Esophagus muscularis mucosa (tissue), 4 donors: ENCODE measurements around the gene PKM. TPM values are rescaled to one million over a fixed set of nuclear protein-coding genes. Genes with fewer than 3 reads are reported as not detected.

Source experiments
- DNase-seq: peaks from one replicate; pipeline ENCODE4 v3.0.0-alpha.2; 2017; ENCODE audit errors: extremely low spot score
- H3K27ac ChIP-seq, 4 donors: fragments of 200-600 bp; sonication (generic); replicated peaks in 1 of 4; 1 replicate in 3 of 4; 2 replicates in 1 of 4; pipeline ENCODE4 v1.5.1; 2016 to 2019; ENCODE audit warnings: mild to moderate bottlenecking in 1 of 4
- H3K27me3 ChIP-seq, 4 donors: fragments of 200-600 bp; sonication (generic); one replicate each; pipeline versions ENCODE4 v1.5.1 to v1.6.0; 2016 to 2019
- H3K36me3 ChIP-seq, 4 donors: fragments of 200-600 bp; sonication (generic); one replicate each; pipeline ENCODE4 v1.5.1; 2016 to 2019
- H3K4me1 ChIP-seq, 4 donors: fragments of 200-600 bp; sonication (generic); one replicate each; pipeline ENCODE4 v1.5.1; 2016 to 2019
- H3K4me3 ChIP-seq, 4 donors: fragments of 200-600 bp; sonication (generic); 1 replicate in 2 of 4; 2 replicates in 2 of 4; pipeline ENCODE4 v1.5.1; 2016 to 2019; ENCODE audit warnings: mild to moderate bottlenecking in 4 of 4, moderate library complexity in 1 of 4
- H3K9me3 ChIP-seq, 4 donors: fragments of 200-600 bp; sonication (generic); 1 replicate in 3 of 4; 2 replicates in 1 of 4; pipeline ENCODE4 v1.5.1; 2016 to 2019
- EP300 ChIP-seq: sonication (generic); formaldehyde crosslinking; IDR thresholded peaks from one replicate; pipeline ENCODE4 v1.6.1; 2017; ENCODE audit warnings: antibody characterized with exemption
- POLR2A ChIP-seq: fragments of 450-650 bp; IDR thresholded peaks from one replicate; pipeline ENCODE4 v1.6.1; 2017; ENCODE audit warnings: antibody characterized with exemption, moderate library complexity, mild to moderate bottlenecking, low read depth
- POLR2AphosphoS5 ChIP-seq, 2 donors: sonication (generic); formaldehyde crosslinking; IDR thresholded peaks; one replicate each; pipeline ENCODE4 v1.6.1; 2017; ENCODE audit warnings: antibody characterized with exemption in 2 of 2
- WGBS: methylation state at CpG from one replicate; pipeline ENCODE4 v1.1.5; 2018; 5-methylcytosine and 5-hydroxymethylcytosine counted together
- intact Hi-C: fragments of 100-400 bp; cut with DNase I; formaldehyde crosslinking; loops from one replicate; pipeline ENCODE4 v1.15.1; 2023
- total RNA-seq, 4 donors: library from RNA; depleted of rRNA; stranded (reverse); fragments of >200 nt; gene quantifications; one replicate each; pipeline versions ENCODE4 v1.1.0 to v1.2.1, GENCODE V29; 2016
- TF ChIP-seq, protein P1 (sequence below), 3 experiments: fragments of 200-600 bp in 2 of 3; fragments of 450-650 bp in 1 of 3; sonication (generic) in 2 of 3; IDR thresholded peaks; one replicate each; pipeline ENCODE4 v1.5.1; 2017 to 2019; ENCODE audit warnings: antibody characterized with exemption in 3 of 3, mild to moderate bottlenecking in 2 of 3, moderate library complexity in 1 of 3

Gene PKM
- total RNA-seq, 4 donors from 2014 or later, result 392 to 605 (median 482) TPM

DNA sequence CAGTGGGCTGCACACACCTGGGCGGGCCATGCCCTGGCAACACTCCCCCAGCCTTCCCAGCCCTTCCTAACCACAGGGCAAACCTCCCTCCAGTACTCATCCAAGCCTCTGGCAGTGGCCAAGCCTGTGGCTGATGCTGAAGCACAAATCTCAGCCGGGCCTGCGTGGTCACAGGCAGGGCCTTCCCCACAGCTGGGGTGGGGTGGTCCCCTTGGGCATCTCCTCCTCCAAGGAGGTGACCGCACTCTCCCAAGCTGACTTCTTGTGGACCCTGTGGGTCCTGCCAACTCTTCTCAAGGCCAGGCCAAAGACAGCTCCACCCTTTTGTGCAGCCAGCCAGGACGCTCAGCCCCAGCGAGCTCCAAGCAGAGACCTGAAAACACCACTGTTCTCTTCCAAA is 54.8 kb downstream of the PKM start:
- intact Hi-C loops, result no loop called here
- Histone ChIP-seq H3K4me1 (peaks cover 6 to 28% (median 17%) of the 10 kb centered on the region in 4 donors), H3K36me3 (no peaks in the 10 kb centered on the region), H3K4me3 (no peak overlapping the region), H3K27ac (no peak overlapping the region), H3K9me3 (no peaks in the 10 kb centered on the region), H3K27me3 (peaks cover 0 to 36% (median 2%) of the 10 kb centered on the region in 4 donors)
- no peak for TF ChIP-seq POLR2A
- TF ChIP-seq EP300, result no peak
- TF ChIP-seq, protein P1, sequence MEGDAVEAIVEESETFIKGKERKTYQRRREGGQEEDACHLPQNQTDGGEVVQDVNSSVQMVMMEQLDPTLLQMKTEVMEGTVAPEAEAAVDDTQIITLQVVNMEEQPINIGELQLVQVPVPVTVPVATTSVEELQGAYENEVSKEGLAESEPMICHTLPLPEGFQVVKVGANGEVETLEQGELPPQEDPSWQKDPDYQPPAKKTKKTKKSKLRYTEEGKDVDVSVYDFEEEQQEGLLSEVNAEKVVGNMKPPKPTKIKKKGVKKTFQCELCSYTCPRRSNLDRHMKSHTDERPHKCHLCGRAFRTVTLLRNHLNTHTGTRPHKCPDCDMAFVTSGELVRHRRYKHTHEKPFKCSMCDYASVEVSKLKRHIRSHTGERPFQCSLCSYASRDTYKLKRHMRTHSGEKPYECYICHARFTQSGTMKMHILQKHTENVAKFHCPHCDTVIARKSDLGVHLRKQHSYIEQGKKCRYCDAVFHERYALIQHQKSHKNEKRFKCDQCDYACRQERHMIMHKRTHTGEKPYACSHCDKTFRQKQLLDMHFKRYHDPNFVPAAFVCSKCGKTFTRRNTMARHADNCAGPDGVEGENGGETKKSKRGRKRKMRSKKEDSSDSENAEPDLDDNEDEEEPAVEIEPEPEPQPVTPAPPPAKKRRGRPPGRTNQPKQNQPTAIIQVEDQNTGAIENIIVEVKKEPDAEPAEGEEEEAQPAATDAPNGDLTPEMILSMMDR (IDR thresholded peaks at IDR 0.05), result no peak
- TF ChIP-seq POLR2AphosphoS5 (IDR thresholded peaks at IDR 0.05), result no peak
- 78% methylated on average over 6 of the region's 6 CpGs for WGBS
- no peak for DNase-seq

DNA sequence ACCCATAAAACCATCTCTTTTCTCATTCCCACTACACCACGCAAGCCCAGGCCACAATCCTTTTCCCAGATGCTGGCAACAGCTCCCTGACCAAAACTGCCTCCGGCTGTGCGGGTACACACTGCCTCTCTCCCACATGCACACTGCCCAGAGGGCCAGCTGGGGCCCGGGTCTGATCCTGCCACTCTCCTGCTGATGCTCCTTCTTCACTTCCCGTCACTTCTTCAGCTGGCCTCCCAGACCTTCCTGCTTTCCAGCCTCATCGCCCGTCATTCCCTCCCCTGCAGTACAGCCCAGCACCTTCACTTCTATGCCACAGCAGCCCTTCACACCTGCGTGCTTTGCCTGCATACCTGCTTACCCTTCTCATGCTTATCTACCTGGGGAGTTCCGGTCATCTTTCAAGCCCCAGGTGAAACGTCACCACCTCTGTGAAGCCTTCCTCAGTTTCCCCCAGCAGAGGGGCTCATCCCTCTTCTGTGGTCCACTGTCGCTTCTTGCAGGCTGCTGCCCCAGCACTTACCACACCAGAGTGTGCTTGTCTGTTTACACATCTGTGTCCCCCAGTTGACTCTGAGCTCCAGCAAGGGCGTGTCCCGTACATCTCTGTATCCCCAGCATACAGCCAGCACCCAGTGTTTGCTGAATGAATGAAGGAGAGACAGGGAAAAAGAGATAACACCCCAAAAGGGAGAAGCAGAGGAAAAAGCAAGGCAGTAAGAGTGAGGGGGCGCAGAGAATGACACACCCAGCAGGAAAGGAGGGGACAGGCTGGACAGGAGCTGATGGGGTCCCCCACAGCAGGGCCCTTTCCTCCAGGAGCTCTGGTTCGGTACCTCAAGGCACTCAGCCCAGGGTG is 55.6 kb downstream of the PKM start:
- WGBS, result 93% methylated on average over 15 of the region's 15 CpGs
- H3K4me3 ChIP-seq, result no peak overlapping the region
- H3K36me3 ChIP-seq, result no peaks in the 10 kb centered on the region
- no peak overlapping the region for H3K27ac ChIP-seq
- DNase-seq, result no peak
- intact Hi-C loops, result no loop called here
- H3K27me3 ChIP-seq, result peaks cover 0 to 28% (median 0%) of the 10 kb centered on the region in 4 donors
- TF ChIP-seq, protein P1 (IDR thresholded peaks at IDR 0.05), result no peak
- TF ChIP-seq POLR2A, result no peak
- TF ChIP-seq EP300, result no peak
- TF ChIP-seq POLR2AphosphoS5 (IDR thresholded peaks at IDR 0.05), result no peak
- no peaks in the 10 kb centered on the region for H3K9me3 ChIP-seq
- H3K4me1 ChIP-seq, result peaks cover 4 to 21% (median 13%) of the 10 kb centered on the region in 4 donors

DNA sequence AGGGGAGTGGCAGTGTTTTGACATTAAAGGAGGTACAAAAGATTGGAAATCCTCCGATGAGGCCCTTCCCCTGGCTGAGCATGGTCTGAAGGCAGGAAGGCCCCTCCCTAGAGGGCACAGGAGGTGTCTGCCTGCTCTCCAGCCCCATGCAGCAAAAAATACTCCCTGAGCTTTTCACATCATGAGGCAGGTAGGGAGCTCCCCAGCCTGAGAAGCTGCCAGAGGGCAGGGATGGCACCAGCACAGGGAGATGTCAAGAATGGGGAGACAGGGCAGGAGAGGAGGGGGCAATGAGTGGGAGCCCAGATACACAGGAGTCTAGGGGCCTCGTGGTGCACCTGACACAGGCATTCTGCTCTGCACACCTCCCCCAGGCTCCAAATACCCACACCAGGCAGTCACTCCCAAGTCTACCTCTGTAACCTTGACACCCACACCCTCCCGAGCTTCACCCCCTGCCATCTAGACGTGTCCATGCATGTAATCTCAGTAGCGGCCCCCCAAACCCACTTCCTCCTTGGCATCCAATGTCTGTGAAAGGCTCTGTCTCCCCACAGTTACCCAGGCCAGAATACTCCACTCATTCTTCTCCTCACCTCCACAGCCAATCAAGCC is 56.3 kb downstream of the PKM start:
- Histone ChIP-seq H3K4me3 (no peak overlapping the region), H3K9me3 (no peaks in the 10 kb centered on the region), H3K4me1 (peaks cover 0 to 15% (median 6%) of the 10 kb centered on the region in 4 donors), H3K27ac (no peak overlapping the region), H3K36me3 (no peaks in the 10 kb centered on the region), H3K27me3 (peaks cover 0 to 24% (median 0%) of the 10 kb centered on the region in 4 donors)
- WGBS, result 58% methylated on average over 5 of the region's 5 CpGs
- TF ChIP-seq POLR2AphosphoS5 (IDR thresholded peaks at IDR 0.05), result no peak
- TF ChIP-seq, protein P1 (IDR thresholded peaks at IDR 0.05), result no peak
- no peak for TF ChIP-seq EP300
- TF ChIP-seq POLR2A, result no peak
- intact Hi-C loops, result no loop called here
- DNase-seq, result peak; percentile 82

DNA sequence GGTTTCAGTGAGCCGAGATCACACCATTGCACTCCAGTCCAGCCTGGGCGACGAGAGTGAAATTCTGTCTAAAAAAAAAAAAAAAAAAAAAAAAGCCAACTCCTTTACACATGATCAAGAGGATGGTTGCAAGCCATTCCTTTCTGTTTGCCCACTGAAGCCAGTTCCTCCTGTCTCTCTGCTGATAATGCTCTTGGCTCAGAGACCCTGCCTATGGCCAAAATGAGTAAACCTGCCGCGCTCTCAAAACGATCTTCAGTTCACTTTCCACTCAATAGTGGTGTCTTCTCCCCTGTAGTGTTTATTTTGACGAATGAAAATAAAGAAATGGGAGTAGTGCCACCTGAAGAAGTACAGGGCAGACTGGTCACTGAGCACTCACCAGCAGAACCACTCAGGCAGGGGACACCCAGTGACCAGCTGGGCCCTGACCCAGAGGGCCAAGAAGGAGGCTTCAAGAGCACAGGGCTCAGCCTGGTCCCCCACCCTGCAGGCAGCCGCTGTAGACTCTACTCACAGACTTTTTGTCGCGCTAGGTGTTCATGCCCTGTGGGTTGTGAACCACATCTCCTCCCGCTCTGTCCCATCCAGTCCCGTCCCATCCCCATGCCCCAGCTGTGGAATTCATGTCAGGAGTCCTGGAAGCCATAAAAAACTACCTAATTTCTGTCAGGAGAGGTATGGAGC is 57.0 kb downstream of the PKM start:
- no peak for DNase-seq
- H3K9me3 ChIP-seq, result no peaks in the 10 kb centered on the region

More for the DNA sequence above, 57.0 kb downstream of the PKM start:
- 93% methylated on average over 12 of the region's 12 CpGs for WGBS
- peaks cover 0 to 27% (median 0%) of the 10 kb centered on the region in 4 donors for H3K27me3 ChIP-seq
- no peak for TF ChIP-seq POLR2A
- no peak for TF ChIP-seq EP300
- TF ChIP-seq, protein P1 (IDR thresholded peaks at IDR 0.05), result no peak
- no peak for TF ChIP-seq POLR2AphosphoS5 (IDR thresholded peaks at IDR 0.05)
- intact Hi-C loops, result no loop called here
- H3K27ac ChIP-seq, result no peak overlapping the region
- H3K4me1 ChIP-seq, result peaks cover 0 to 9% (median under 1%) of the 10 kb centered on the region in 4 donors
- no peaks in the 10 kb centered on the region for H3K36me3 ChIP-seq
- H3K4me3 ChIP-seq, result no peak overlapping the region
